Stimulated activated CD8-positive, alpha-beta memory T cell treated with anti-CD3 and anti-CD28 coated beads, Interleukin-15, amount 100 ng/mL, for 1 hour (primary cell): ENCODE results near the gene KRTAP5-2.

Experiments
- DNase-seq: peaks from one replicate; pipeline ENCODE4 v3.0.0-alpha.2; 2020; ENCODE audit warnings: low read depth

The KRTAP5-2 gene

GRCh38 chr11:1555713-1556153 is 42.4 kb downstream of the KRTAP5-2 start:
- no peak for DNase-seq

- DNase-seq, result no peak
These were observed 42.9 kb downstream of the KRTAP5-2 start for GRCh38 chr11:1554981-1555712.

- no peak for DNase-seq
These were observed 44.1 kb downstream of the KRTAP5-2 start for GRCh38 chr11:1553808-1554594.

GRCh38 chr11:1549338-1550330 is 48.5 kb downstream of the KRTAP5-2 start:
- no peak for DNase-seq

- DNase-seq, result no peak
These were observed 49.6 kb downstream of the KRTAP5-2 start for GRCh38 chr11:1548221-1549070.

- no peak for DNase-seq
These were observed 50.5 kb downstream of the KRTAP5-2 start for GRCh38 chr11:1547467-1548098.
